Prostate gland (tissue), 2 donors: Measurements from ENCODE around the gene TREML1.

Experiments used
- CTCF ChIP-seq, 4 experiments: fragments of 200-600 bp in 2 of 4; fragments of 450-650 bp in 2 of 4; sonication (generic) in 2 of 4; IDR thresholded peaks; 1 replicate in 3 of 4; 2 replicates in 1 of 4; pipeline ENCODE4 v1.5.1; 2016 to 2019; ENCODE audit warnings: antibody characterized with exemption in 4 of 4, mild to moderate bottlenecking in 2 of 4, moderate library complexity in 2 of 4
- POLR2A ChIP-seq: fragments of 450-650 bp; IDR thresholded peaks from one replicate; pipeline ENCODE4 v1.6.1; 2016; ENCODE audit warnings: antibody characterized with exemption, mild to moderate bottlenecking

- TF ChIP-seq CTCF (IDR thresholded peaks at IDR 0.05) (no peak), POLR2A (no peak)
These were observed 50.3 kb downstream of the TREML1 start for GRCh38 chr6:41103847-41104246.
